T-helper 2 cell (primary cell): Measurements from ENCODE around the gene CRYBG1.
"Not testable (repeated sequence)": the region's sequence is repeated elsewhere in the genome, so short reads cannot be mapped to it uniquely, and the experiment has no call there.

Experiments used
- DNase-seq, 5 experiments: peaks; one replicate each; pipeline versions ENCODE4 v3.0.0 to v3.0.0-alpha.2; 2012 to 2022

Gene CRYBG1

DNA sequence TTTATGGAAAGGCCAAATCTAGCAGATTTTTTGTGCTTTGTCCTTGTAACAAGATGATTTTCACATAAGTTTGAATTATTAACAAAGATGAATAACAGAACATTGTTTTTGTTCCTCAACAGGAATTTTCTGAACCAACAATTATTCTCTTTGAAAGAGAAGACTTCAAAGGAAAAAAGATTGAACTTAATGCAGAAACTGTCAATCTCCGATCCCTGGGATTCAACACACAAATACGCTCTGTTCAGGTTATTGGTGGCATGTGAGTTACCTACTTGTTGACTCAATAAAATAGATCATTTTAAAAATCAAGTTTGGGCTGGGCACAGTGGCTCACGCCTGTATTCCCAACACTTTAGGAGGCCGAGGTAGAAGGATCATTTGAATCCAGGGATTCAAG is 197.8 kb downstream of the CRYBG1 start:
- DNase-seq: no peak

DNA sequence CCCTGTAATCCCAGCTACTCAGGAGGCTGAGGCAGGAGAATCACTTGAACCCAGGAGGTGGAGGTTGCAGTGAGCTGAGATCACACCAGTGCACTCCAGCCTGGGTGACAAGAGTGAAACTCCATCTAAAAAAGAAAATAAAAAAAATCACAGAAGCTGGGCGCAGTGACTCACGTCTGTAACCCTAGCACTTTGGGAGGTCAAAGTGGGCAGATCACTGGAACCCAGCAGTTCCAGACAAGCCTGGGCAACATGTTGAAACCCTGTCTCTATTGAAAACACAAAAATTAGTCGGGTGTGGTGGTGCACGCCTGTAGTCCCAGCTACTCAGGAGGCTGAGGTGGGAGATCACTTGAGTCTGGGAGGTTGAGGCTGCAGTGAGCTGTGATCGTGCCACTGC is 199.1 kb downstream of the CRYBG1 start:
- DNase-seq: not testable (repeated sequence)

GRCh38 chr6:106560996-106561685 is 200.6 kb downstream of the CRYBG1 start:
- DNase-seq: no peak

DNA sequence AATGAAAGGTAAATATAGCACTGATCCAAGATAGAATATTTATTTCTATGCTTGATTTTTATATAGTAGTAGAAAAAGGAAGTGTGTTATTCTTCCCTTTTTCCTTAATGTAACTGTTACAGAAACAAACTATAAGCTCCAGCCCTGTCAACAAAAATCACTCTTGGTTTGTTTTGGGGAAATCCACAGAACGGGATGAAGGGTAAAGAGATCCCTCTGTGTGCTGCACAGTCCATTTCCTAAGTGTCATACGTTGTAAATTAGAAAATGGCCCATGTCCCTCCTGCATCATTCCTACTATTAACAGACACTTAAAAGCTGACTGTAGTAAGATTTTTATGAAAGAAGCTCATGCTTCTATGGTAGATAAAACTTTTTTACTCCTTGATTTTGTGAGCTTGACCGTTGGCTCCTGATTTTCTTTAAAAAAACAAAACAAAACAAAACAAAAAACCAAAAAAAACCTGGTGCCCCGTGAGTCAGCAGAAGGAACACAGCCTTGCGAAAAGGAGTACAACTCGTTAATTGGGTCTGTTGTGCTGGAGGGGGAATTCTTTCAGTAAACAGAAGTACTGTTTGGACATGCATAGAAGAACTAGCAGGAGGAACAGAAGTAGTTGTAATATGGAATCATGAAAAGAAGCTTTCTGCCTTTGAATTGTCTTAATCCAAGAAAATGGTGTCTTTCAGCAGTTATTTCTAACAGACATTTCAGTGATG is 201.3 kb downstream of the CRYBG1 start:
- no peak for DNase-seq

DNA sequence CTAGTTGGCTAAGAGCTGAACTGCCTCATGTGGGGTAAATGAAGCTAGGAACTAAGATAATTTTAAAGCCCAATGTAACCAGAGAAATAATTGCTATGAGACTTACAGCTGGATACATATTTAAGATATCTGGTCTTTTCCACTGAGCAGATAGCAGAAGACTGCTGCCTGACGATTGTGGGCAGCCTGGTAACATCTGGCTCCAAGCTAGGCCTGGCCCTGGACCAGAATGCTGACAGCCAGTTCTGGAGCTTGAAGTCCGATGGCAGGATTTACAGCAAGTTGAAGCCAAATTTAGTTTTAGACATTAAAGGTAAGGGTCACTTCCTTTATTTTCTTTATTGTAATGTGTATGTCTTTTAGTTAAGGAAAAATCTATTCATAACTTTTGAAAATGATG is 203.1 kb downstream of the CRYBG1 start:
- no peak for DNase-seq

DNA sequence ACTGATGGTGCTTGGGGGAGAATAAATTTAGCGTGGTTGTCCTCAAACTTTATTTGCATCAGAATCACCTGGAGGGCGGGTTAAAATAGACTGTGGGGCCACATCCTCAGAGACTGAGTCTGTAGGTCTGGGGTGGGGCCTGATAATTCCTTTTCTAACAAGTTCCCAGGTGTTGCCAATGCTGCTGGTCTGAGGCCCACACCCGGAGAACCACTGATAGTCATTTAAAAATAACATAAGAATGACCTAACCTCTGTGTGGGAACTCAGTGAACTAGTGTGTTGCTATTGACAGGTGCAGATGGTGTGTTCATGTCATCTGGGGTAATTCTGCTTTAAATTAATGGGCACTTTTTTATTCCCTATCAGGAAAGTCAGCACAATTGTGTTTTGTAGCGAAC is 204.0 kb downstream of the CRYBG1 start:
- no peak for DNase-seq

- DNase-seq: no peak
These were observed 208.0 kb downstream of the CRYBG1 start for GRCh38 chr6:106568530-106568929.

DNA sequence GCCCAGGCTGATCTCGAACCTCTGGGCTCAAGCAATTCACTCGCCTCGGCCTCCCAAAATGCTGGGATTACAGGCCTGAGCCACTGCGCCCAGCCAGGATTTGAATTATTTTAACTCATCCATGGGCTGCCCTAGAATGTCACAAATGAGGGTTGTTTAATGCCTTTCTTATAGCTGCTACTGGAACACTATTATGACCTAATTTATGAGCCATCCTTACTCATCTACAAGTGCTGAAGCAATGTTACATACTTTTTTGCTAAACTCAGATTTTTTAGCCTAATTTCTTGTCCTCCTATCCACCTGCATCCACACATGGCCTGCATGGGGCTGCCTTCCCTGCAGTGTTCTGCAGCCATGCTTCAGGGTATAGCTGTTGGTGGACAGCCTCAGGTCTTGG is 208.9 kb downstream of the CRYBG1 start:
- no peak for DNase-seq

DNA sequence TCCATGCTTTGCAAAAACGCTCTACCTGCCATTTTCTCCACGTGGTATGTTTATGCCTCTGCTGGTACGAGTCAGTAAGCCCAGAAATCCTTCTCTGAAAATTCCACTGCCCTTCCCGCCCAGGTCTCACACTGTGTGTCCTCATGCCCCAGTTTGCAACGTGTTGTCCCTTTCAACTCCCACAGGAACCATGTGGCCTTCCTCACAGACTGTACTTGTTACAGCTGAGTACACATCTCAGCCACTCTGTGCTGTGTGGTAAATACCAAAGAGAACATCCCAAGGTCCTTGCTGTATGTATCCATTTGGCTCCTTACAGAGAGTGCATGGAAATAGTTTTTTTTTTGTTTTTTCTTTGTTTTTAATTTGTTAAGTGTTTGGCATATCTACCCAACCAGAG is 211.9 kb downstream of the CRYBG1 start:
- DNase-seq: no peak

DNA sequence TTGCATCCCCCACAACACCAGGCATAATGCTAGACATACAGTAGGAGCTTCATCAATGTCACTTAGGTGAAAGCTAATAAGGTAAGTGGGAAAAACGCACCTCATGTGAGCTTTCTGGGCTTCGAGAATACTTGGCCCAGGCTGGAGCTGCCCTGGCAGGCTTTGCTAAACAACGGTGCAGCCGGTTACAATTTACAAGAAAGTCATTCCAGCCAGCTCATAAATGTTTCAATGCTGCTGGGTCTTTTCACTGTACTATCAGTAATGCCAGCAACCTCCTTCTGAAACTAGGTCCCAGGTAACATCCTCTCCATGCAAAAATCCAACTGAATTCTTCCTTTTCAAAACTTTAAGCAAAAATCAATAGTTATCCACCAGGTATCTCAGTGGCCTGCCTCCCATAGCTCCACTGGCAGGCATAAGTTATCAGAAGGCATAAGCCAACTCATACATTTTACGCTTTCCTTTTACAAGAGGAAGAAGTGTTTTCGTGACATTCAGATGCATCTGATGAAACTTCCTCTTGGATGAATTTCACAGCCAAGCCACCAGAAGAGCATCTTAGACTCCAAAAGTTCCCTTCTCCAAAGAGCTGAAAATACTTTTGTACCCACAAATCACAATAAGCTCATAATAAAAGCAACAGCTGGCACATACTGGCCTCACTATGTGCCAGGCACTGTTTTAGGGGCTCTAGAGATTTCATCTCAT is 212.5 kb downstream of the CRYBG1 start:
- no peak for DNase-seq

DNA sequence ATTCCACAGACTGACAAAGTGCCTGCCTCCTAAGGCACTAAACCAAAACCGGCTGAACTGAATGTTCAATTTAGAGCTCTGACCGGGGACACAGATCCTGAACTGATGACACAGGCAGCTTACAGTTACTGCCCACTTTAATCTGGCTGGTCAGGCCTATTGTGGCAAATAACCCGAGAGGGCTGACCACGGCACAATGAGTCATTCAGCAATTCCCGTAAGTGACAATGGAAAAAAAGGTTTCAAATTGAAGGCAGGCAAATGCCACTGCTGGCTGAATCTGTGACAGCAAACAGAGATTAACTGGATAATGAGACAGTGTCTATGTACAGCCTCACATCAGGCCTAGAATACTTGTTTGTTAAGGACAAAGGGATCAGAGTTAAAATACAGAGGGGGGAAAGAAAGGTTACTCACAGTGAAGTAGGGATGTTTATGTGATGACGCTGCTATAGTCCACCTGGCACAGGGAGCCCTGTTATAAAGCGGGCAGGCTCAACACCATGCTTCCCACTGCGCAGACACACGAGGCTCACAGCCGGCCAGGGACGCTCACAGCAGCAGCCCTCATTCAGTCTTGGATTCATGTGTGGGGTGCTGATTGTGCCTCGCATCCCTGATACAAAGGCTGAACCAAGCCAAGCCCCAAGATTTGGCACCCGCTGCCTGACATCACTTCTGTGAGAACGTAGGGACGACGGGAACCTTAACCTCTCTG is 214.4 kb downstream of the CRYBG1 start:
- no peak for DNase-seq

- DNase-seq: no peak
These were observed 218.8 kb downstream of the CRYBG1 start for GRCh38 chr6:106579281-106579680.

GRCh38 chr6:106581468-106581867 is 221.0 kb downstream of the CRYBG1 start:
- no peak for DNase-seq

DNA sequence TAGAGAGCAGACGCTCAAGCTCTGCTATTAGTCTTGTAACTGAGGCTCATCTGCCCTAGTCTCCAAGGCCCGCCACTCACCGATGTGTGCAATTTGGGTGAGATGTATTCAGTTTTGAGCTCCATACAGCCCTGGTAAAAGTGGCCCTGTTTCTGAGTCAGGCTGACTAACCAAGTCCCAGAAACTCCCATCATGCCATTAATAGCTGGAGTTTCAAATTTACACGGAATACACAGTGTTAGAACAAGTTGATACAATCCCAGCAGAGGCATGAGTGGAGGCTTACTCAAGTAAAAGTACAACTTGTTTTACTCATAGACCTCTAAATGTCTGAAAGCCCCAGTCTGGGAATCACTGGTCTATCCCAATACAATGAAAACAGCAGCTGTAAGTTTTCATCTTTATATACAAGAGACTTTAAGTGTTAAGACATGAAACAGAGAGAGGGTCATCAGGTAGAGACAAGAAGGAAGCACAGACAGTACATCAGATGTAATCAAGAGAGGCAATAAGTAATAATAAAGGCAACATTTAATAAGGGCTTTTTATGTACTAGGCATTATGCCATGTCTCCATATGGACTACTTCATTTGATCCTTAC is 226.4 kb downstream of the CRYBG1 start:
- DNase-seq: no peak

DNA sequence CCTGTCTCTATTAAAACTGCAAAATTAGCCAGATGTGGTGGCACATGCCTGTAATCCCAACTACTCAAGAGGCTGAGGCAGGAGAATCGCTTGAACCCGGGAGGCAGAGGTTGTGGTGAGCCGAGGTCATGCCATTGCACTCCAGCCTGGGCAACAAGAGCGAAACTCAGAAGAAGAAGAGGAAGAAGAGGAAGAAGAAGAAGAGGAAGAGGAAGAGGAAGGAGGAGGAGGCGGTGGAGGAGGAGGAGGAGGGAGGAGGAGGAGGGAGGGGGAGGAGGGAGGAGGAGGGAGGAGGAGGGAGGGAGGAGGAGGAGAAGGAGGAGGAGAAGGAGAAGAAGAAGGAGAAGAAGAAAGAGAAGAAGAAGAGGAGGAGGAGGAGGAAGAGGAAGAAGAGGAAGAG is 228.4 kb downstream of the CRYBG1 start:
- DNase-seq: not testable (repeated sequence)

DNA sequence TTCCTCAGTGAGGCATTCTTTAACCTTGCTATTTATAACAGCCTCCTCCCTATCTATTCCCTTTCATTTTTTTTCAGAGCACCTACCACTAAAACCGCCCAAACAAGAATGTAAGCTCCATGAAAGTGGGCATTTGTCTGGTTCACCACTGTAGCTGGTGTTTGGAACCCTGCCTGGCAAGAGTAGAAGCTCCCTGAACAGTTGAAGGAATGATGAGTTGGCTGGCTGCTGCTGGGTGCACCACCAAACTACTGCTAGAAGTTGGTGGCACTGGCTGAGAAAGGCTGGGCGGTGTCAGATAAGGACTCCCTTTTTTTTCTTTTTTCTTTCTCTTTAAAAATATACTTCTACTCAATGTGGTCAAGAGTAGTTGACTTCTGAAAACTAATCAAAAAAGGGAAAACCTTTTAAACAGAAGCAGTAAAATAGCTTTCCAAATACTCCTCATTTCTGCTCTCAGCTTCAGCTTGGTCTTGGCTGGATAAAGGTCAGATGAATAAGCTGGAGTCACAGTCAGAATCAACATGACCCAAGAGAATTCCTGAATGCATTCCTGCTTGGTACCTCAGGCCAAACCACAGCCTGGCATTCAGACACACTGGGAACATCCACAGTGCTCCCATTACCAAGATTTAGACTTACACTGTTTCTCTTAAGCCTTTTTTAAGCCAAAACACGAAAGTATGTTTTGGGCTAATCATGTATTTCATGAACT is 230.8 kb downstream of the CRYBG1 start:
- no peak for DNase-seq

- DNase-seq: no peak
These were observed 238.9 kb downstream of the CRYBG1 start for GRCh38 chr6:106599440-106599839.

GRCh38 chr6:106600329-106600728 is 239.8 kb downstream of the CRYBG1 start:
- no peak for DNase-seq

DNA sequence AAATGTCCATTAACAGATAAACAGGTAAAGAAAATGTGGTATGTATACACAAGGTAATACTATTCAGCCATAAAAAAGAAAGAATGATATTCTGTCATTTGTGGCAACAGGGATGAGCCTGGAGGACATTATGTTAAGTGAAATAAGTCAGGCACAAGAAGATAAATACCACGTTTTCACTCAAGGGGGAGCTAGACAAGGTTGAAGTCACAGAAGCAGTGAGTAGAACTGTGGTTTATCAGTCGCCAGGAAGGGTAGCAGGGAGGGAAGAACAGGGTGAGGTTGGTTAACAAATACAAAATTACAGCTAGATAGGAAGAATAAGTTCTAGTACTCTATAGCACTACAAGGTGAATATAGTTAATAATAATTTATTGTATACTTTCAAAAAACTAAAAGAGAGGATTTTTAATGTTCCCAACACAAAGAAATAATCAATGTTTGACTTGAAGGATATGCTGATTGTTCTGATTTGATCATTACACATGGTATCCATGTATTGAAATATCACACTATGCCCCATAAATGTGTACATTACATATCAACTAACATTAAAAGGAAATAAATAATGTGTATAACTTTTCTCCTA is 247.7 kb downstream of the CRYBG1 start:
- DNase-seq: peak in 2 of 5 experiments; percentile 5 to 81

- peak in 1 of 5 experiments; percentile 74 for DNase-seq
These were observed 249.2 kb downstream of the CRYBG1 start for GRCh38 chr6:106609699-106610098.

DNA sequence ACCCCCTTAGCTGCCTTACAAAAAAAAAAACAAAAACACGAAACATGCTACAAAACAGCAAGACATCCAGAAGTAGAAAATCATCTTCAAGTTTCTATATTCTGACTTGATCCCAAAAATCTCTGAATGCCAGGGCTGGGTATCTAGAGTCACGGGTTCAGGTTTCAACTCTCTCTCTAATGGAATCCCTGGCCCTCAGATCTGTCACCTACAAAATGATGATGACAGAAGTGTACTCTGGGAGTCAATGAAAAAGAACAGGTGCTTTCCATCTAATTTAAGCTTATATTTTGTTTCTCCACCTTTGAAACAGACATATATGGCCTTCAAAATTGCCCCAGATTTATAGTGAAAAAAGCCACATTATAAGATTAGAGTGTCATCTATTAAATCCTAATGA is 250.5 kb downstream of the CRYBG1 start:
- no peak for DNase-seq
